Prostate gland (tissue), 2 donors: Measurements from ENCODE around the gene MPZL2.

ENCODE experiments used
- POLR2A ChIP-seq: fragments of 450-650 bp; IDR thresholded peaks from one replicate; pipeline ENCODE4 v1.6.1; 2016; ENCODE audit warnings: antibody characterized with exemption, mild to moderate bottlenecking
- TF ChIP-seq, protein P1 (sequence below), 4 experiments: fragments of 200-600 bp in 2 of 4; fragments of 450-650 bp in 2 of 4; sonication (generic) in 2 of 4; IDR thresholded peaks; 1 replicate in 3 of 4; 2 replicates in 1 of 4; pipeline ENCODE4 v1.5.1; 2016 to 2019; ENCODE audit warnings: antibody characterized with exemption in 4 of 4, mild to moderate bottlenecking in 2 of 4, moderate library complexity in 2 of 4

DNA sequence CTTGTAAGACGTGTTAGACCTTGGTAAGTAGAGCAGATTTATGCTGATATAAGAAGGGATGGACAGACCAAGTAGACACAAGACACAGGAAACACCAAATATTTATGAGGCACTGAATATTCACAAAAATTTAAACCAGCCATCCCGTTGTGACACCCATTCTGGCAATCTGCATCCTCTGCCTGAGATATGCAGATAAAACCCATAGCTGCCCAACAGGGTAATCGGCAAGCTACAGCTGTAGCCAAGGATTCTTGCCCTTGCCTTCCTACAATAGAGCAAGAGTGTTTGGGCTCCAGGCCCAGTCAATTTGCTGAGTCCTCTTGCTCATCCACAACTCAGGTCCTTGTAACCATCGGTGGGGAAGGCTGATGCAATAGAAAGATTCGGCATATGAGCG lies 18.5 kb upstream of the MPZL2 start:
- TF ChIP-seq, protein P1, sequence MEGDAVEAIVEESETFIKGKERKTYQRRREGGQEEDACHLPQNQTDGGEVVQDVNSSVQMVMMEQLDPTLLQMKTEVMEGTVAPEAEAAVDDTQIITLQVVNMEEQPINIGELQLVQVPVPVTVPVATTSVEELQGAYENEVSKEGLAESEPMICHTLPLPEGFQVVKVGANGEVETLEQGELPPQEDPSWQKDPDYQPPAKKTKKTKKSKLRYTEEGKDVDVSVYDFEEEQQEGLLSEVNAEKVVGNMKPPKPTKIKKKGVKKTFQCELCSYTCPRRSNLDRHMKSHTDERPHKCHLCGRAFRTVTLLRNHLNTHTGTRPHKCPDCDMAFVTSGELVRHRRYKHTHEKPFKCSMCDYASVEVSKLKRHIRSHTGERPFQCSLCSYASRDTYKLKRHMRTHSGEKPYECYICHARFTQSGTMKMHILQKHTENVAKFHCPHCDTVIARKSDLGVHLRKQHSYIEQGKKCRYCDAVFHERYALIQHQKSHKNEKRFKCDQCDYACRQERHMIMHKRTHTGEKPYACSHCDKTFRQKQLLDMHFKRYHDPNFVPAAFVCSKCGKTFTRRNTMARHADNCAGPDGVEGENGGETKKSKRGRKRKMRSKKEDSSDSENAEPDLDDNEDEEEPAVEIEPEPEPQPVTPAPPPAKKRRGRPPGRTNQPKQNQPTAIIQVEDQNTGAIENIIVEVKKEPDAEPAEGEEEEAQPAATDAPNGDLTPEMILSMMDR (IDR thresholded peaks at IDR 0.05) = no peak
- TF ChIP-seq POLR2A = no peak
